Measurements from ENCODE around the gene NMNAT2.
"Not testable (repeated sequence)": the region's sequence is repeated elsewhere in the genome, so short reads cannot be mapped to it uniquely, and the experiment has no call there.

The NMNAT2 gene

GRCh38 chr1:183407474-183407873 lies 10.7 kb downstream of the NMNAT2 start:
- ATAC-seq (replicated peaks) = no peak
- H3K9me3 Mint-ChIP-seq = no peaks in the 10 kb centered on the region
- H3K27ac Mint-ChIP-seq = no peak overlapping the region
- H3K4me3 Mint-ChIP-seq = no peak overlapping the region
- peaks cover 19 to 46% of the 10 kb centered on the region in 2 donors for H3K27me3 Mint-ChIP-seq
- no peaks in the 10 kb centered on the region for H3K36me3 Mint-ChIP-seq (ENCODE audit: insufficient read depth)
- no peaks in the 10 kb centered on the region for H3K4me1 Mint-ChIP-seq (ENCODE audit: low read depth in 2 of 2)
- no peak for DNase-seq

- H3K36me3 Mint-ChIP-seq (ENCODE audit: insufficient read depth) = peaks cover 2% of the 10 kb centered on the region
- H3K27me3 Mint-ChIP-seq = peaks cover 29 to 57% of the 10 kb centered on the region in 2 donors
- H3K4me1 Mint-ChIP-seq (ENCODE audit: low read depth in 2 of 2) = no peaks in the 10 kb centered on the region
- ATAC-seq (replicated peaks) = no peak
- H3K4me3 Mint-ChIP-seq = no peak overlapping the region
- H3K9me3 Mint-ChIP-seq = no peaks in the 10 kb centered on the region
- no peak overlapping the region for H3K27ac Mint-ChIP-seq
- DNase-seq = no peak
Observed at GRCh38 chr1:183404476-183404875, 13.7 kb downstream of the NMNAT2 start.

GRCh38 chr1:183403498-183403897 lies 14.7 kb downstream of the NMNAT2 start:
- Mint-ChIP-seq H3K27ac (no peak overlapping the region), H3K4me1 (ENCODE audit: low read depth in 2 of 2) (no peaks in the 10 kb centered on the region), H3K36me3 (ENCODE audit: insufficient read depth) (peaks cover 2% of the 10 kb centered on the region), H3K9me3 (no peaks in the 10 kb centered on the region), H3K4me3 (no peak overlapping the region), H3K27me3 (peaks cover 38 to 66% of the 10 kb centered on the region in 2 donors)
- DNase-seq (no peak), ATAC-seq (replicated peaks) (no peak)

- DNase-seq; H3K27ac Mint-ChIP-seq; H3K4me1 Mint-ChIP-seq (ENCODE audit: low read depth in 2 of 2); H3K9me3 Mint-ChIP-seq; H3K4me3 Mint-ChIP-seq; ATAC-seq (replicated peaks); H3K36me3 Mint-ChIP-seq (ENCODE audit: insufficient read depth): not testable (repeated sequence)
- peaks cover 49 to 75% of the 10 kb centered on the region in 2 donors for H3K27me3 Mint-ChIP-seq
Observed at GRCh38 chr1:183401565-183401964, 16.6 kb downstream of the NMNAT2 start.

- Mint-ChIP-seq H3K27me3 (peaks cover 44 to 49% of the 10 kb centered on the region in 2 donors), H3K36me3 (ENCODE audit: insufficient read depth) (no peaks in the 10 kb centered on the region), H3K4me3 (no peak overlapping the region), H3K27ac (no peak overlapping the region), H3K4me1 (ENCODE audit: low read depth in 2 of 2) (no peaks in the 10 kb centered on the region), H3K9me3 (no peaks in the 10 kb centered on the region)
- ATAC-seq (replicated peaks) (no peak), DNase-seq (no peak)
Observed at GRCh38 chr1:183394435-183394834, 23.7 kb downstream of the NMNAT2 start.

- Mint-ChIP-seq H3K4me3 (no peak overlapping the region), H3K9me3 (no peaks in the 10 kb centered on the region), H3K4me1 (ENCODE audit: low read depth in 2 of 2) (no peaks in the 10 kb centered on the region), H3K27ac (no peak overlapping the region), H3K27me3 (peaks cover 29 to 35% of the 10 kb centered on the region in 2 donors), H3K36me3 (ENCODE audit: insufficient read depth) (no peaks in the 10 kb centered on the region)
- ATAC-seq (replicated peaks) (no peak), DNase-seq (no peak)
Observed at GRCh38 chr1:183391863-183392262, 26.3 kb downstream of the NMNAT2 start.

GRCh38 chr1:183390561-183390960 lies 27.6 kb downstream of the NMNAT2 start:
- DNase-seq (no peak), ATAC-seq (replicated peaks) (no peak)
- Mint-ChIP-seq H3K27ac (no peak overlapping the region), H3K9me3 (no peaks in the 10 kb centered on the region), H3K4me3 (no peak overlapping the region), H3K36me3 (ENCODE audit: insufficient read depth) (no peaks in the 10 kb centered on the region), H3K27me3 (peaks cover 16 to 28% of the 10 kb centered on the region in 2 donors), H3K4me1 (ENCODE audit: low read depth in 2 of 2) (no peaks in the 10 kb centered on the region)

GRCh38 chr1:183388735-183389134 lies 29.4 kb downstream of the NMNAT2 start:
- no peak for DNase-seq
- Mint-ChIP-seq H3K27me3 (peaks cover 11 to 24% of the 10 kb centered on the region in 2 donors), H3K9me3 (no peaks in the 10 kb centered on the region), H3K27ac (no peak overlapping the region), H3K36me3 (ENCODE audit: insufficient read depth) (no peaks in the 10 kb centered on the region), H3K4me3 (no peak overlapping the region), H3K4me1 (ENCODE audit: low read depth in 2 of 2) (no peaks in the 10 kb centered on the region)
- ATAC-seq (replicated peaks) = no peak

GRCh38 chr1:183385340-183386144 lies 32.6 kb downstream of the NMNAT2 start:
- DNase-seq (no peak), ATAC-seq (replicated peaks) (no peak)
- no peaks in the 10 kb centered on the region for H3K9me3 Mint-ChIP-seq
- H3K4me3 Mint-ChIP-seq = no peak overlapping the region
- no peak overlapping the region for H3K27ac Mint-ChIP-seq
- H3K4me1 Mint-ChIP-seq (ENCODE audit: low read depth in 2 of 2) = no peaks in the 10 kb centered on the region
- peaks cover 22 to 49% of the 10 kb centered on the region in 2 donors for H3K27me3 Mint-ChIP-seq
- no peaks in the 10 kb centered on the region for H3K36me3 Mint-ChIP-seq (ENCODE audit: insufficient read depth)

GRCh38 chr1:183379951-183380350 lies 38.2 kb downstream of the NMNAT2 start:
- Mint-ChIP-seq H3K9me3 (peaks cover 0 to 2% of the 10 kb centered on the region in 2 donors), H3K27me3 (peaks cover 40 to 44% of the 10 kb centered on the region in 2 donors), H3K36me3 (ENCODE audit: insufficient read depth) (no peaks in the 10 kb centered on the region), H3K4me3 (no peak overlapping the region), H3K4me1 (ENCODE audit: low read depth in 2 of 2) (no peaks in the 10 kb centered on the region), H3K27ac (no peak overlapping the region)
- DNase-seq (no peak), ATAC-seq (replicated peaks) (no peak)

- Mint-ChIP-seq H3K36me3 (ENCODE audit: insufficient read depth) (peaks cover 2% of the 10 kb centered on the region), H3K27ac (no peak overlapping the region), H3K9me3 (peaks cover 0 to 2% of the 10 kb centered on the region in 2 donors), H3K27me3 (peaks cover 27 to 34% of the 10 kb centered on the region in 2 donors), H3K4me1 (ENCODE audit: low read depth in 2 of 2) (no peaks in the 10 kb centered on the region), H3K4me3 (no peak overlapping the region)
- ATAC-seq (replicated peaks) = no peak
- DNase-seq = no peak
Observed at GRCh38 chr1:183375381-183375780, 42.8 kb downstream of the NMNAT2 start.

GRCh38 chr1:183374825-183375224 lies 43.4 kb downstream of the NMNAT2 start:
- H3K9me3 Mint-ChIP-seq = peaks cover 0 to 2% of the 10 kb centered on the region in 2 donors
- H3K4me1 Mint-ChIP-seq (ENCODE audit: low read depth in 2 of 2) = no peaks in the 10 kb centered on the region
- H3K4me3 Mint-ChIP-seq = no peak overlapping the region
- H3K27me3 Mint-ChIP-seq = peaks cover 28 to 38% of the 10 kb centered on the region in 2 donors
- ATAC-seq (replicated peaks) (no peak), DNase-seq (no peak)
- H3K27ac Mint-ChIP-seq = no peak overlapping the region
- peaks cover 2% of the 10 kb centered on the region for H3K36me3 Mint-ChIP-seq (ENCODE audit: insufficient read depth)

GRCh38 chr1:183372586-183373230 lies 45.5 kb downstream of the NMNAT2 start:
- DNase-seq = no peak
- Mint-ChIP-seq H3K27ac (no peak overlapping the region), H3K36me3 (ENCODE audit: insufficient read depth) (peaks cover 2% of the 10 kb centered on the region), H3K4me3 (no peak overlapping the region), H3K27me3 (peaks cover 39 to 54% of the 10 kb centered on the region in 2 donors), H3K4me1 (ENCODE audit: low read depth in 2 of 2) (no peaks in the 10 kb centered on the region), H3K9me3 (peaks cover 0 to 2% of the 10 kb centered on the region in 2 donors)
- no peak for ATAC-seq (replicated peaks)

All from effector memory CD8-positive, alpha-beta T cell (primary cell).